HG03060 (cell line): ENCODE results near the gene PRR23B.

Experiments used
- ATAC-seq: cut with Tn5 transposase; IDR thresholded peaks from one replicate; pipeline ENCODE4 v1.9.1; 2021; ENCODE audit warnings: low read depth, moderate number of reproducible peaks; ENCODE audit not compliant: unreplicated experiment

The PRR23B gene

GRCh38 chr3:138975351-138975750 lies 45.4 kb downstream of the PRR23B start:
- ATAC-seq, result no peak

GRCh38 chr3:138974462-138974861 lies 46.3 kb downstream of the PRR23B start:
- ATAC-seq, result no peak

GRCh38 chr3:138972941-138973340 lies 47.8 kb downstream of the PRR23B start:
- no peak for ATAC-seq

- ATAC-seq, result no peak
These were observed 48.9 kb downstream of the PRR23B start for GRCh38 chr3:138971766-138972320.
